ENCODE data around the gene SFXN5. TPM values are rescaled to one million over a fixed set of nuclear protein-coding genes. Genes with fewer than 3 reads are reported as not detected.

Gene SFXN5
- total RNA-seq, 4 donors from 2014 or later: 8.4 to 18.3 (median 15.3) TPM

GRCh38 chr2:73091696-73092095 lies 20.2 kb upstream of the SFXN5 start:
- intact Hi-C loops (cut with DNase I; ENCODE audit: low total_unique reads): no loop called here
- DNase-seq (ENCODE audit: low spot score in 2 of 2): no peak
- no peak overlapping the region for H3K4me3 ChIP-seq (ENCODE audit: low read depth, poor library complexity, severe bottlenecking)
- 88 to 97% methylated on average over 11 of the region's 11 CpGs for WGBS, 2 donors
- TF ChIP-seq POLR2A (IDR thresholded peaks at IDR 0.05) (no peak), CTCF (IDR thresholded peaks at IDR 0.05) (no peak)

- intact Hi-C loops (cut with DNase I; ENCODE audit: low total_unique reads): no loop called here
- H3K4me3 ChIP-seq (ENCODE audit: low read depth, poor library complexity, severe bottlenecking): no peak overlapping the region
- 86 to 87% methylated on average over 7 of the region's 7 CpGs for WGBS, 2 donors
- TF ChIP-seq CTCF (IDR thresholded peaks at IDR 0.05) (peak in 1 of 3 donors; percentile 43), POLR2A (IDR thresholded peaks at IDR 0.05) (no peak)
- DNase-seq (ENCODE audit: low spot score in 2 of 2): no peak
Measured at GRCh38 chr2:73091164-73091563, 19.7 kb upstream of the SFXN5 start.

- 74 to 77% methylated on average over 11 of the region's 11 CpGs for WGBS, 2 donors
- no peak for TF ChIP-seq CTCF (IDR thresholded peaks at IDR 0.05)
- TF ChIP-seq POLR2A (IDR thresholded peaks at IDR 0.05): no peak
- intact Hi-C loops (cut with DNase I; ENCODE audit: low total_unique reads): loop anchor here (10.0 kb wide), 1 partner anchor 75 kb away; no protein-coding TSS in a partner anchor
- no peak for DNase-seq (ENCODE audit: low spot score in 2 of 2)
- H3K4me3 ChIP-seq (ENCODE audit: low read depth, poor library complexity, severe bottlenecking): no peak overlapping the region
Measured at GRCh38 chr2:73089270-73090030, 17.9 kb upstream of the SFXN5 start.

GRCh38 chr2:73088703-73089102 lies 17.2 kb upstream of the SFXN5 start:
- no peak for DNase-seq (ENCODE audit: low spot score in 2 of 2)
- intact Hi-C loops (cut with DNase I; ENCODE audit: low total_unique reads): loop anchor here (10.0 kb wide), 1 partner anchor 76 kb away; no protein-coding TSS in a partner anchor
- TF ChIP-seq POLR2A (IDR thresholded peaks at IDR 0.05) (no peak), CTCF (IDR thresholded peaks at IDR 0.05) (no peak)

GRCh38 chr2:73088211-73088610 lies 16.7 kb upstream of the SFXN5 start:
- WGBS, 2 donors: 88 to 93% methylated on average over 12 of the region's 12 CpGs
- no peak overlapping the region for H3K4me3 ChIP-seq (ENCODE audit: low read depth, poor library complexity, severe bottlenecking)
- TF ChIP-seq CTCF (IDR thresholded peaks at IDR 0.05) (no peak), POLR2A (IDR thresholded peaks at IDR 0.05) (no peak)
- intact Hi-C loops (cut with DNase I; ENCODE audit: low total_unique reads): loop anchor here (10.0 kb wide), 1 partner anchor 77 kb away; no protein-coding TSS in a partner anchor
- DNase-seq (ENCODE audit: low spot score in 2 of 2): no peak

More at GRCh38 chr2:73088703-73089102, 17.2 kb upstream of the SFXN5 start:
- H3K4me3 ChIP-seq (ENCODE audit: low read depth, poor library complexity, severe bottlenecking): no peak overlapping the region
- 90% methylated on average over 13 to 14 of the region's 14 CpGs for WGBS, 2 donors
